ENCODE results near the gene NKAIN4. TPM values are rescaled to one million over a fixed set of nuclear protein-coding genes. Genes with fewer than 3 reads are reported as not detected.

The NKAIN4 gene
- total and polyA plus RNA-seq, 2 experiments from 2014 or later = 13.5 to 21.0 TPM

DNA sequence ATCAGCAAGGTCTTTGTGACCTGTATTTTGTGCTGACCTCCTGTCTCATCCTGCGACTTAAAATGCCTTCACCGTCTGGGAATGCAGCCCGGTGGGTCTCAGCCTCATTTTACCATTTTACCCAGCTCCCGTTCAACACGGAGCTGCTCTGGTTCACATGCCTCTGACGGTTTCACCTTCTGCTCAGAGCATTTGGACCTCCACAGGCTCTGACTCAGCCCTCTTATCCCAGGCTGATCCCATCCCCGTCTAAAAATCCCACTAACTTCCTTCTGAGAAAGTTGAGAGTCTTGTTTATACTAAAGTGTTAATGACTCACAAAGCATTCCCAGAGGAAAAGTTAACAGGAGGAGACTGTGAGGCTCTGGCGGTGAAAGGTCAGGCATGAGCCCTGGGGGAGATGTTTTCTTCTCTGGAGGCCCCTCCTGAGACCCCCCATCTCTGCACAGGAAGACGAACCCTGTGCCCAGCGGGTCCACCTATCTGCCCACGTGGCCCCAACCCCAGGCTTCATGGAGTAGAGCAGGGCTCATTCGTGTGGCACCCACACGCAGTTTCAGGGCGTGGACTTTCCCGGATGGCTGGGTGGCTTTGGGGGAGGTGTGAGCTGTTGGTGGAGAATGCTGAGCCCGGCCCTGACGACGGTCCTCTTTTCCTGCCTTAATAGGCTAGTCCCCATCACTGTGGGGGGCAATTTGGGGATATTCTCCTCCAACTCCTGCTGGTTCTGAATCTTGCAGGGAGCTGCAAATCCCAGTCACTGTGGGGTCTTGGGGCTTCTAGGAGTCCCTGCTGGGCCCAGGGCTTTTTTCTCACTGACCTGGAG, 21.8 kb downstream of the NKAIN4 start:
- Histone ChIP-seq H3K27ac (peak overlapping the region; percentile 17), H3K9me2 (replicated peaks; ENCODE audit: insufficient read depth) (no peaks in the 10 kb centered on the region), H3K4me1 (ENCODE audit: insufficient read depth) (peaks cover 13% of the 10 kb centered on the region), H3K4me3 (no peak overlapping the region), H3K27me3 (no peaks in the 10 kb centered on the region), H3K9me3 (ENCODE audit: low read depth) (no peaks in the 10 kb centered on the region), H3K4me2 (peak overlapping the region; percentile 25), H3K79me2 (no peaks in the 10 kb centered on the region), H2AFZ (no peak overlapping the region), H3K36me3 (replicated peaks; ENCODE audit: insufficient read depth, low read depth) (no peaks in the 10 kb centered on the region), H4K20me1 (ENCODE audit: insufficient read depth, poor library complexity, severe bottlenecking) (no peaks in the 10 kb centered on the region)
- WGBS (ENCODE audit: low lambda C conversion rate, missing lambda C conversion rate) = 43% methylated on average over 18 of the region's 18 CpGs
- DNase-seq (ENCODE audit: low spot score) = peak; percentile 67
- TF ChIP-seq EZH2 (IDR thresholded peaks at IDR 0.05; ENCODE audit: borderline replicate concordance) = no peak
- no peak for TF ChIP-seq EZH2phosphoT487 (IDR thresholded peaks at IDR 0.05; ENCODE audit: low read depth, severe bottlenecking, unreplicated experiment)
- TF ChIP-seq, protein P1, sequence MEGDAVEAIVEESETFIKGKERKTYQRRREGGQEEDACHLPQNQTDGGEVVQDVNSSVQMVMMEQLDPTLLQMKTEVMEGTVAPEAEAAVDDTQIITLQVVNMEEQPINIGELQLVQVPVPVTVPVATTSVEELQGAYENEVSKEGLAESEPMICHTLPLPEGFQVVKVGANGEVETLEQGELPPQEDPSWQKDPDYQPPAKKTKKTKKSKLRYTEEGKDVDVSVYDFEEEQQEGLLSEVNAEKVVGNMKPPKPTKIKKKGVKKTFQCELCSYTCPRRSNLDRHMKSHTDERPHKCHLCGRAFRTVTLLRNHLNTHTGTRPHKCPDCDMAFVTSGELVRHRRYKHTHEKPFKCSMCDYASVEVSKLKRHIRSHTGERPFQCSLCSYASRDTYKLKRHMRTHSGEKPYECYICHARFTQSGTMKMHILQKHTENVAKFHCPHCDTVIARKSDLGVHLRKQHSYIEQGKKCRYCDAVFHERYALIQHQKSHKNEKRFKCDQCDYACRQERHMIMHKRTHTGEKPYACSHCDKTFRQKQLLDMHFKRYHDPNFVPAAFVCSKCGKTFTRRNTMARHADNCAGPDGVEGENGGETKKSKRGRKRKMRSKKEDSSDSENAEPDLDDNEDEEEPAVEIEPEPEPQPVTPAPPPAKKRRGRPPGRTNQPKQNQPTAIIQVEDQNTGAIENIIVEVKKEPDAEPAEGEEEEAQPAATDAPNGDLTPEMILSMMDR (IDR thresholded peaks at IDR 0.05; ENCODE audit: poor library complexity) = no peak

DNA sequence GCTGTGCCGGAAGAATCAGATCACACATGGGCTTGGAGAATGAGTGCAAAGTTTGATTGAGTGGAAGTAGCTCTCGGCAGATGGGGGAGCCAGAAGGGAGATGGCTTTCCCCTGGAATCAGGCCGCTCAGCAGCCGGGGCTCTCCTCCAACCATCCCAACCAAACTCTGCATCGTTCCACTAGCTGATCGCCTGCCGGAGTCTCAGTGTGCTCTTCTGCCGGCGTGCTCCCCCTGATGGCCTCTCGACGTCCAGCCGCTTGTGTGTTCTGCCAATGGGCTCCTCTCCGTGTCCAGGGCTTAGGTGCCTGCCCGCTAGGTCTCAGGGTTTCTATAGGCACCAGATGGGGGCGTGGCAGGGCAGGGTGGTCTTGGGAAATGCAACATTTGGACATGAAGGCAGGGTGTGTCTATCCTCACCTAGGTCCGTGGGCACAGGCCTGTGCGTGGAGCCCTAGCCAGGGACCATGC, 23.4 kb downstream of the NKAIN4 start:
- no peaks in the 10 kb centered on the region for H3K36me3 ChIP-seq (replicated peaks; ENCODE audit: insufficient read depth, low read depth)
- H3K4me1 ChIP-seq (ENCODE audit: insufficient read depth) = peaks cover 13% of the 10 kb centered on the region
- no peak overlapping the region for H2AFZ ChIP-seq
- no peaks in the 10 kb centered on the region for H3K9me3 ChIP-seq (ENCODE audit: low read depth)
- no peak for TF ChIP-seq EZH2phosphoT487 (IDR thresholded peaks at IDR 0.05; ENCODE audit: low read depth, severe bottlenecking, unreplicated experiment)
- TF ChIP-seq, protein P1 (IDR thresholded peaks at IDR 0.05; ENCODE audit: poor library complexity) = peak; percentile 67
- no peaks in the 10 kb centered on the region for H3K79me2 ChIP-seq
- no peak overlapping the region for H3K4me2 ChIP-seq
- H3K9me2 ChIP-seq (replicated peaks; ENCODE audit: insufficient read depth) = no peaks in the 10 kb centered on the region
- H3K27ac ChIP-seq = no peak overlapping the region
- H4K20me1 ChIP-seq (ENCODE audit: insufficient read depth, poor library complexity, severe bottlenecking) = no peaks in the 10 kb centered on the region
- H3K4me3 ChIP-seq = no peak overlapping the region
- peak; percentile 87 for DNase-seq (ENCODE audit: low spot score)
- 19% methylated on average over 17 of the region's 17 CpGs for WGBS (ENCODE audit: low lambda C conversion rate, missing lambda C conversion rate)
- H3K27me3 ChIP-seq = no peaks in the 10 kb centered on the region

DNA sequence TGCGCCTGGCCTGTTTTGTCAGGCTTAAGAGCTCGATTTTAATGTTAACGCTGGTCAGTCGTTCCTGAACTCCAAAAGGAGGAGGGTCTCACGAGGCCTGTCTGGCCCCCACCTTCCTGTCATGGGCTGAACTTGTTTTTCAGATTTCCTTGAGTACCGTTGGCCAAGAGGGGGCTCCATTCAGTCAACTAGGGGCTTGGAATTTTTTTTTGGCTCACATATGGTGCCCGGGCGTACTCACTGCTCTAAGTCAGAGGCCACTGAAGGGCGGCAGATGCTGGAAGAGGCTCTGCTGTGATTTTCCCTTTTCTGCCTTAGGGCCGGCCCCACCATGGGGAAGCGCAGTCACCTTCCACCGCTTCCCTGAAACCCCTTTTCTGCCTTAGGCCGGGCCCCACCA, 25.5 kb downstream of the NKAIN4 start:
- Histone ChIP-seq H3K4me1 (ENCODE audit: insufficient read depth) (peaks cover 11% of the 10 kb centered on the region), H3K4me2 (no peak overlapping the region), H4K20me1 (ENCODE audit: insufficient read depth, poor library complexity, severe bottlenecking) (no peaks in the 10 kb centered on the region), H3K9me2 (replicated peaks; ENCODE audit: insufficient read depth) (no peaks in the 10 kb centered on the region), H3K27ac (no peak overlapping the region), H3K9me3 (ENCODE audit: low read depth) (no peaks in the 10 kb centered on the region), H3K79me2 (no peaks in the 10 kb centered on the region), H2AFZ (no peak overlapping the region), H3K4me3 (no peak overlapping the region), H3K36me3 (replicated peaks; ENCODE audit: insufficient read depth, low read depth) (no peaks in the 10 kb centered on the region), H3K27me3 (no peaks in the 10 kb centered on the region)
- 75% methylated on average over 13 of the region's 13 CpGs for WGBS (ENCODE audit: low lambda C conversion rate, missing lambda C conversion rate)
- DNase-seq (ENCODE audit: low spot score) = no peak
- TF ChIP-seq EZH2phosphoT487 (IDR thresholded peaks at IDR 0.05; ENCODE audit: low read depth, severe bottlenecking, unreplicated experiment) = no peak
- TF ChIP-seq, protein P1 (IDR thresholded peaks at IDR 0.05; ENCODE audit: poor library complexity) = peak; percentile 10
